SK-N-SH treated with all-trans-retinoic acid at 6 μM for 48 hours (cell line): ENCODE results near the gene MYH1.

ENCODE experiments used
- ATAC-seq: fragments of 200-7000 bp; cut with Tn5 transposase; 3 replicates; pipeline ENCODE4 v1.9.1; 2020; ENCODE audit warnings: mild to moderate bottlenecking, moderate library complexity
- ARNTL ChIP-seq: fragments of 450-650 bp; formaldehyde crosslinking; IDR thresholded peaks from 2 replicates; pipeline ENCODE4 v1.5.0; 2020; ENCODE audit warnings: low read depth, mild to moderate bottlenecking, moderate library complexity, borderline replicate concordance
- BACH2 ChIP-seq: fragments of 250-450 bp; sonication (Bioruptor Pico); IDR thresholded peaks from 2 replicates; pipeline ENCODE4 v1.9.0; 2021; ENCODE audit warnings: mild to moderate bottlenecking, borderline replicate concordance
- CSDC2 ChIP-seq: fragments of 250-450 bp; sonication (Bioruptor Pico); IDR thresholded peaks from 2 replicates; pipeline ENCODE4 v1.5.0; 2020; ENCODE audit warnings: mild to moderate bottlenecking, moderate library complexity
- ESRRG ChIP-seq: fragments of 250-450 bp; sonication (Bioruptor Pico); IDR thresholded peaks from 2 replicates; pipeline ENCODE4 v1.6.1; 2021; ENCODE audit warnings: mild to moderate bottlenecking
- GLIS3 ChIP-seq: fragments of 250-450 bp; sonication (Bioruptor Pico); IDR thresholded peaks from 2 replicates; pipeline ENCODE4 v1.5.0; 2020; ENCODE audit warnings: mild to moderate bottlenecking, moderate library complexity
- ISL1 ChIP-seq: fragments of 250-450 bp; sonication (Bioruptor Pico); IDR thresholded peaks from 2 replicates; pipeline ENCODE4 v2.1.2; 2022; ENCODE audit warnings: mild to moderate bottlenecking, moderate library complexity
- OSR1 ChIP-seq: fragments of 250-450 bp; sonication (Bioruptor Pico); IDR thresholded peaks from 2 replicates; pipeline ENCODE4 v1.8.0; 2022; ENCODE audit warnings: moderate library complexity, mild to moderate bottlenecking, inconsistent platforms
- PPARA ChIP-seq: fragments of 250-450 bp; sonication (Bioruptor Pico); IDR thresholded peaks from 2 replicates; pipeline ENCODE4 v1.5.0; 2020; ENCODE audit warnings: mild to moderate bottlenecking, borderline replicate concordance
- RARB ChIP-seq: fragments of 250-450 bp; sonication (Bioruptor Pico); IDR thresholded peaks from 2 replicates; pipeline ENCODE4 v1.8.0; 2021; ENCODE audit warnings: mild to moderate bottlenecking, moderate library complexity
- SNAI2 ChIP-seq: fragments of 250-450 bp; sonication (Bioruptor Pico); IDR thresholded peaks from 2 replicates; pipeline ENCODE4 v1.5.0; 2020; ENCODE audit warnings: mild to moderate bottlenecking, moderate library complexity
- TCF4 ChIP-seq: fragments of 250-450 bp; sonication (Bioruptor Pico); IDR thresholded peaks from 2 replicates; pipeline ENCODE4 v1.8.0; 2021; ENCODE audit warnings: mild to moderate bottlenecking, moderate library complexity, borderline replicate concordance
- TOX ChIP-seq: fragments of 250-450 bp; sonication (Bioruptor Pico); IDR thresholded peaks from 2 replicates; pipeline ENCODE4 v1.8.0; 2021; ENCODE audit warnings: mild to moderate bottlenecking, moderate library complexity, borderline replicate concordance
- ZC3H10 ChIP-seq: fragments of 250-450 bp; sonication (Bioruptor Pico); IDR thresholded peaks from 2 replicates; pipeline ENCODE4 v1.5.1; 2021; ENCODE audit warnings: mild to moderate bottlenecking, moderate library complexity
- ZFP3 ChIP-seq: fragments of 250-450 bp; sonication (Bioruptor Pico); IDR thresholded peaks from 2 replicates; pipeline ENCODE4 v1.5.0; 2020; ENCODE audit warnings: mild to moderate bottlenecking, moderate library complexity
- ZFP30 ChIP-seq: fragments of 450-650 bp; formaldehyde crosslinking; IDR thresholded peaks from 2 replicates; pipeline ENCODE4 v1.5.0; 2022; ENCODE audit warnings: mild to moderate bottlenecking, moderate library complexity
- ZNF565 ChIP-seq: fragments of 450-650 bp; formaldehyde crosslinking; conservative IDR thresholded peaks from 2 replicates; pipeline ENCODE4 v1.5.0; 2020; ENCODE audit warnings: low read depth, mild to moderate bottlenecking, moderate library complexity
- ZNF70 ChIP-seq: fragments of 450-650 bp; formaldehyde crosslinking; IDR thresholded peaks from 2 replicates; pipeline ENCODE4 v1.5.0; 2020; ENCODE audit warnings: mild to moderate bottlenecking, moderate library complexity
- ZNF8 ChIP-seq: fragments of 450-650 bp; formaldehyde crosslinking; IDR thresholded peaks from 2 replicates; pipeline ENCODE4 v1.5.0; 2020; ENCODE audit warnings: mild to moderate bottlenecking, moderate library complexity
- TF ChIP-seq, protein P1 (sequence below): fragments of 250-450 bp; sonication (Bioruptor Pico); IDR thresholded peaks from 2 replicates; pipeline ENCODE4 v1.5.1; 2021; ENCODE audit warnings: mild to moderate bottlenecking, moderate library complexity
- TF ChIP-seq, protein P2 (sequence below): fragments of 250-450 bp; sonication (Bioruptor Pico); IDR thresholded peaks from 2 replicates; pipeline ENCODE4 v1.5.0; 2020; ENCODE audit warnings: mild to moderate bottlenecking, moderate library complexity
- TF ChIP-seq, protein P3 (sequence below): fragments of 250-450 bp; sonication (Bioruptor Pico); IDR thresholded peaks from 2 replicates; pipeline ENCODE4 v1.5.1; 2020; ENCODE audit warnings: low read depth, mild to moderate bottlenecking, moderate library complexity
- TF ChIP-seq, protein P4 (sequence below): fragments of 250-450 bp; sonication (Bioruptor Pico); IDR thresholded peaks from 2 replicates; pipeline ENCODE4 v1.8.0; 2021; ENCODE audit warnings: low read depth, mild to moderate bottlenecking, moderate library complexity, borderline replicate concordance
- TF ChIP-seq, protein P5 (sequence below): fragments of 250-450 bp; sonication (Bioruptor Pico); IDR thresholded peaks from 2 replicates; pipeline ENCODE4 v1.8.0; 2020; ENCODE audit warnings: mild to moderate bottlenecking, moderate library complexity, borderline replicate concordance

MYH1 gene

DNA sequence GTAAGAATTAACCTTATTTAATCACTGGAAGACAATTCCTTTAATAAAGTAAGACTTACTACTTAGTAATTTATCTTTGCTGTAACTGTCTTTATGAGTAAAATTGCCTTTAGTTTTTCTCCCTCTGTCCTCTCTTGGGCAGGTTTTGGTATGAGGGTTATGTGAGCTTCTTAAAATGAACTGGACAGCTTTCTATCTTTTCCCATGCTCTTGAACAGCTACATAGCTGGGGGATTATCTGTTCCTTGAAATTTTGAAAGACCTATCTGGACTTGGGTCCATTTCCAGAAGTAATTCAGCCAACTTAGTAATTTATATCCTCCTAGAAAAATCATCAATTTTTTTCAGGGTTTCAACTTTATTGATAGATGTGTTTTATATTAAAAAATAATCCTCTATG, 3.6 kb upstream of the MYH1 start:
- TF ChIP-seq CSDC2 (CRISPR knock-in tag) (no peak), RARB (CRISPR knock-in tag) (no peak), ZNF565 (CRISPR knock-in tag) (no peak), BACH2 (CRISPR knock-in tag) (no peak), SNAI2 (no peak), ZFP3 (CRISPR knock-in tag) (no peak), ESRRG (CRISPR knock-in tag) (no peak), GLIS3 (CRISPR knock-in tag) (no peak), ZNF70 (CRISPR knock-in tag) (no peak), TOX (CRISPR knock-in tag) (no peak), ZFP30 (CRISPR knock-in tag) (no peak), ZNF8 (CRISPR knock-in tag) (no peak), TCF4 (CRISPR knock-in tag) (no peak), ARNTL (CRISPR knock-in tag) (no peak), PPARA (CRISPR knock-in tag) (no peak), ISL1 (CRISPR knock-in tag) (no peak)
- TF ChIP-seq, protein P1, sequence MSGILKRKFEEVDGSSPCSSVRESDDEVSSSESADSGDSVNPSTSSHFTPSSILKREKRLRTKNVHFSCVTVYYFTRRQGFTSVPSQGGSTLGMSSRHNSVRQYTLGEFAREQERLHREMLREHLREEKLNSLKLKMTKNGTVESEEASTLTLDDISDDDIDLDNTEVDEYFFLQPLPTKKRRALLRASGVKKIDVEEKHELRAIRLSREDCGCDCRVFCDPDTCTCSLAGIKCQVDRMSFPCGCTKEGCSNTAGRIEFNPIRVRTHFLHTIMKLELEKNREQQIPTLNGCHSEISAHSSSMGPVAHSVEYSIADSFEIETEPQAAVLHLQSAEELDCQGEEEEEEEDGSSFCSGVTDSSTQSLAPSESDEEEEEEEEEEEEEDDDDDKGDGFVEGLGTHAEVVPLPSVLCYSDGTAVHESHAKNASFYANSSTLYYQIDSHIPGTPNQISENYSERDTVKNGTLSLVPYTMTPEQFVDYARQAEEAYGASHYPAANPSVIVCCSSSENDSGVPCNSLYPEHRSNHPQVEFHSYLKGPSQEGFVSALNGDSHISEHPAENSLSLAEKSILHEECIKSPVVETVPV = no peak
- TF ChIP-seq, protein P2, sequence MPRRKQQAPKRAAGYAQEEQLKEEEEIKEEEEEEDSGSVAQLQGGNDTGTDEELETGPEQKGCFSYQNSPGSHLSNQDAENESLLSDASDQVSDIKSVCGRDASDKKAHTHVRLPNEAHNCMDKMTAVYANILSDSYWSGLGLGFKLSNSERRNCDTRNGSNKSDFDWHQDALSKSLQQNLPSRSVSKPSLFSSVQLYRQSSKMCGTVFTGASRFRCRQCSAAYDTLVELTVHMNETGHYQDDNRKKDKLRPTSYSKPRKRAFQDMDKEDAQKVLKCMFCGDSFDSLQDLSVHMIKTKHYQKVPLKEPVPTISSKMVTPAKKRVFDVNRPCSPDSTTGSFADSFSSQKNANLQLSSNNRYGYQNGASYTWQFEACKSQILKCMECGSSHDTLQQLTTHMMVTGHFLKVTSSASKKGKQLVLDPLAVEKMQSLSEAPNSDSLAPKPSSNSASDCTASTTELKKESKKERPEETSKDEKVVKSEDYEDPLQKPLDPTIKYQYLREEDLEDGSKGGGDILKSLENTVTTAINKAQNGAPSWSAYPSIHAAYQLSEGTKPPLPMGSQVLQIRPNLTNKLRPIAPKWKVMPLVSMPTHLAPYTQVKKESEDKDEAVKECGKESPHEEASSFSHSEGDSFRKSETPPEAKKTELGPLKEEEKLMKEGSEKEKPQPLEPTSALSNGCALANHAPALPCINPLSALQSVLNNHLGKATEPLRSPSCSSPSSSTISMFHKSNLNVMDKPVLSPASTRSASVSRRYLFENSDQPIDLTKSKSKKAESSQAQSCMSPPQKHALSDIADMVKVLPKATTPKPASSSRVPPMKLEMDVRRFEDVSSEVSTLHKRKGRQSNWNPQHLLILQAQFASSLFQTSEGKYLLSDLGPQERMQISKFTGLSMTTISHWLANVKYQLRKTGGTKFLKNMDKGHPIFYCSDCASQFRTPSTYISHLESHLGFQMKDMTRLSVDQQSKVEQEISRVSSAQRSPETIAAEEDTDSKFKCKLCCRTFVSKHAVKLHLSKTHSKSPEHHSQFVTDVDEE = no peak
- TF ChIP-seq, protein P3, sequence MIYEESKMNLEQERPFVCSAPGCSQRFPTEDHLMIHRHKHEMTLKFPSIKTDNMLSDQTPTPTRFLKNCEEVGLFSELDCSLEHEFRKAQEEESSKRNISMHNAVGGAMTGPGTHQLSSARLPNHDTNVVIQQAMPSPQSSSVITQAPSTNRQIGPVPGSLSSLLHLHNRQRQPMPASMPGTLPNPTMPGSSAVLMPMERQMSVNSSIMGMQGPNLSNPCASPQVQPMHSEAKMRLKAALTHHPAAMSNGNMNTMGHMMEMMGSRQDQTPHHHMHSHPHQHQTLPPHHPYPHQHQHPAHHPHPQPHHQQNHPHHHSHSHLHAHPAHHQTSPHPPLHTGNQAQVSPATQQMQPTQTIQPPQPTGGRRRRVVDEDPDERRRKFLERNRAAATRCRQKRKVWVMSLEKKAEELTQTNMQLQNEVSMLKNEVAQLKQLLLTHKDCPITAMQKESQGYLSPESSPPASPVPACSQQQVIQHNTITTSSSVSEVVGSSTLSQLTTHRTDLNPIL = no peak
- TF ChIP-seq, protein P4, sequence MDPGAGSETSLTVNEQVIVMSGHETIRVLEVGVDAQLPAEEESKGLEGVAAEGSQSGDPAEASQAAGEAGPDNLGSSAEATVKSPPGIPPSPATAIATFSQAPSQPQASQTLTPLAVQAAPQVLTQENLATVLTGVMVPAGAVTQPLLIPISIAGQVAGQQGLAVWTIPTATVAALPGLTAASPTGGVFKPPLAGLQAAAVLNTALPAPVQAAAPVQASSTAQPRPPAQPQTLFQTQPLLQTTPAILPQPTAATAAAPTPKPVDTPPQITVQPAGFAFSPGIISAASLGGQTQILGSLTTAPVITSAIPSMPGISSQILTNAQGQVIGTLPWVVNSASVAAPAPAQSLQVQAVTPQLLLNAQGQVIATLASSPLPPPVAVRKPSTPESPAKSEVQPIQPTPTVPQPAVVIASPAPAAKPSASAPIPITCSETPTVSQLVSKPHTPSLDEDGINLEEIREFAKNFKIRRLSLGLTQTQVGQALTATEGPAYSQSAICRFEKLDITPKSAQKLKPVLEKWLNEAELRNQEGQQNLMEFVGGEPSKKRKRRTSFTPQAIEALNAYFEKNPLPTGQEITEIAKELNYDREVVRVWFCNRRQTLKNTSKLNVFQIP (CRISPR knock-in tag) = no peak
- no peak for ATAC-seq

DNA sequence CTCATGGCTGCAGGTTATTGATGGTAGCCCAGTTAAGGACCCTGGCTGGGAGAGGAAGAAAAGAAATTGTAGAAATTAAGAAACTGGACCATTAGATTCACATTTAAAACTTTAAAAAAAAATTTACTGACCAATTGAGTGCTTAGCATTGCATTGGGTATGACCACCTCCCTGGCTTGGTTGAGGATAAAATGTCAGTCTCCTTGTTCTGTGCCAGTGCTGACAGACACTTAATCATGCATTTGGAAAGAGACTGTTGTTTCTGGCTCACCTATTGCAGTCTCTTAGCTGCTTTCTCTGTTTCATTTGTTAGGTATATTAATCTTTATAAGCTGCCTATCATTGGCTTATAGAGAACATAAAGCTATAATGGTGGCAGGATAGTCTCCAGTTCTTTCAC, 1.7 kb downstream of the MYH1 start:
- ATAC-seq = no peak
- TF ChIP-seq, protein P3 = no peak
- TF ChIP-seq ZNF8 (CRISPR knock-in tag) = no peak
- no peak for TF ChIP-seq ZFP30 (CRISPR knock-in tag)
- TF ChIP-seq, protein P1 = no peak
- TF ChIP-seq RARB (CRISPR knock-in tag) = no peak
- no peak for TF ChIP-seq TCF4 (CRISPR knock-in tag)
- TF ChIP-seq SNAI2 = no peak
- no peak for TF ChIP-seq PPARA (CRISPR knock-in tag)
- TF ChIP-seq, protein P5, sequence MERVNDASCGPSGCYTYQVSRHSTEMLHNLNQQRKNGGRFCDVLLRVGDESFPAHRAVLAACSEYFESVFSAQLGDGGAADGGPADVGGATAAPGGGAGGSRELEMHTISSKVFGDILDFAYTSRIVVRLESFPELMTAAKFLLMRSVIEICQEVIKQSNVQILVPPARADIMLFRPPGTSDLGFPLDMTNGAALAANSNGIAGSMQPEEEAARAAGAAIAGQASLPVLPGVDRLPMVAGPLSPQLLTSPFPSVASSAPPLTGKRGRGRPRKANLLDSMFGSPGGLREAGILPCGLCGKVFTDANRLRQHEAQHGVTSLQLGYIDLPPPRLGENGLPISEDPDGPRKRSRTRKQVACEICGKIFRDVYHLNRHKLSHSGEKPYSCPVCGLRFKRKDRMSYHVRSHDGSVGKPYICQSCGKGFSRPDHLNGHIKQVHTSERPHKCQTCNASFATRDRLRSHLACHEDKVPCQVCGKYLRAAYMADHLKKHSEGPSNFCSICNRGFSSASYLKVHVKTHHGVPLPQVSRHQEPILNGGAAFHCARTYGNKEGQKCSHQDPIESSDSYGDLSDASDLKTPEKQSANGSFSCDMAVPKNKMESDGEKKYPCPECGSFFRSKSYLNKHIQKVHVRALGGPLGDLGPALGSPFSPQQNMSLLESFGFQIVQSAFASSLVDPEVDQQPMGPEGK (CRISPR knock-in tag) = no peak
- TF ChIP-seq ZNF70 (CRISPR knock-in tag) = no peak
- no peak for TF ChIP-seq ZC3H10
- TF ChIP-seq OSR1 = no peak
- no peak for TF ChIP-seq ZFP3 (CRISPR knock-in tag)
- TF ChIP-seq TOX (CRISPR knock-in tag) = no peak
- TF ChIP-seq, protein P2 = no peak
